ENCODE results near the gene ELAPOR2.

GRCh38 chr7:87048839-87049238 is 10.6 kb downstream of the ELAPOR2 start:
- TF ChIP-seq CTCF (IDR thresholded peaks at IDR 0.05 in 4 of 5, conservative IDR thresholded peaks at IDR 0.05 in 1 of 5) (no peak), POLR2A (IDR thresholded peaks at IDR 0.05) (no peak)

Data from gastrocnemius medialis (tissue), 4 donors.